ENCODE measurements around the gene TTN.

Gene TTN

DNA sequence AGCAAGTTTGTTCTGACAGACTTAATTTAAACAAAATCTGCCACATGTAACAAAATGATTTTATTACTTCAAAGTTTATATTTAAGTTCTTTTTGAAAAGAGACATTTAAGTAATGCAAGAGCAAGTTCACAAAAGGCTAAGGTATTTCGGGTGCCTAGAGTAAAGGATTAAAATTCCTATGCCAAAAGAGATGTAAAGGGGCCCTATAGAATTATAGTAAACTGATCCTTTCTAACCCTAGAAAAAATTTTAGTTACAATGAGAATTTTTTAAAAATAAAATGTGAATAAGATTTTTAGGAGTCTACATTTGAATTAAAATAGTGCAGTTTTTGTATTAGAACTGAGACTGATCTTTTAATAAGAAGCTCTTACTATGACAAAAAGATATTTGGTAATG, 179.8 kb downstream of the TTN start:
- TF ChIP-seq, protein P1, sequence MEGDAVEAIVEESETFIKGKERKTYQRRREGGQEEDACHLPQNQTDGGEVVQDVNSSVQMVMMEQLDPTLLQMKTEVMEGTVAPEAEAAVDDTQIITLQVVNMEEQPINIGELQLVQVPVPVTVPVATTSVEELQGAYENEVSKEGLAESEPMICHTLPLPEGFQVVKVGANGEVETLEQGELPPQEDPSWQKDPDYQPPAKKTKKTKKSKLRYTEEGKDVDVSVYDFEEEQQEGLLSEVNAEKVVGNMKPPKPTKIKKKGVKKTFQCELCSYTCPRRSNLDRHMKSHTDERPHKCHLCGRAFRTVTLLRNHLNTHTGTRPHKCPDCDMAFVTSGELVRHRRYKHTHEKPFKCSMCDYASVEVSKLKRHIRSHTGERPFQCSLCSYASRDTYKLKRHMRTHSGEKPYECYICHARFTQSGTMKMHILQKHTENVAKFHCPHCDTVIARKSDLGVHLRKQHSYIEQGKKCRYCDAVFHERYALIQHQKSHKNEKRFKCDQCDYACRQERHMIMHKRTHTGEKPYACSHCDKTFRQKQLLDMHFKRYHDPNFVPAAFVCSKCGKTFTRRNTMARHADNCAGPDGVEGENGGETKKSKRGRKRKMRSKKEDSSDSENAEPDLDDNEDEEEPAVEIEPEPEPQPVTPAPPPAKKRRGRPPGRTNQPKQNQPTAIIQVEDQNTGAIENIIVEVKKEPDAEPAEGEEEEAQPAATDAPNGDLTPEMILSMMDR (IDR thresholded peaks at IDR 0.05; ENCODE audit: low read depth, low read length), result no peak
- DNase-seq (ENCODE audit: extremely low read depth, low read depth), result no peak

DNA sequence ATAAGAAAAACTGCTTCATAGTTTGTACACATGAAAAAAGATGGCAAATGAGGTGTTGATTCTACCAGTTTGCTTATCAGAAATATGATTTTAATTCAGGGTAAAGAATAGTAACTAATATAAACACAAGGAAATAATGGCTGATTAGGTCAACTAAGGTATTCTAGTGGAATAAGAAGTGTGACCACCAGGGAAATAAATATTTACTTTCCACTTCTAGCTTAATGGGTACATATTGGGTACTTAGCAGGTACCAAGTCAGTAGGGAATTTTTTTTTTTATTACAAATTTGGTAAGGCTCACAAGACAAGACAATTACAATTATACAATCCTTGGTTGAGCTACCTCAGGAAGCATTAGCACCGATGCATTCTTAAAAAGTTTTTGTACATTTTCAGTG, 191.3 kb downstream of the TTN start:
- DNase-seq (ENCODE audit: extremely low read depth, low read depth), result no peak
- TF ChIP-seq, protein P1 (IDR thresholded peaks at IDR 0.05; ENCODE audit: low read depth, low read length), result no peak

- TF ChIP-seq, protein P1 (IDR thresholded peaks at IDR 0.05; ENCODE audit: low read depth, low read length), result no peak
- no peak for DNase-seq (ENCODE audit: extremely low read depth, low read depth)
Observed at GRCh38 chr2:178602901-178603300, 204.3 kb downstream of the TTN start.

- no peak for DNase-seq (ENCODE audit: extremely low read depth, low read depth)
- TF ChIP-seq, protein P1 (IDR thresholded peaks at IDR 0.05; ENCODE audit: low read depth, low read length), result no peak
Observed at GRCh38 chr2:178592655-178593054, 214.6 kb downstream of the TTN start.

GRCh38 chr2:178589335-178589734, 217.9 kb downstream of the TTN start:
- TF ChIP-seq, protein P1 (IDR thresholded peaks at IDR 0.05; ENCODE audit: low read depth, low read length), result no peak
- no peak for DNase-seq (ENCODE audit: extremely low read depth, low read depth)

GRCh38 chr2:178584666-178585065, 222.6 kb downstream of the TTN start:
- TF ChIP-seq, protein P1 (IDR thresholded peaks at IDR 0.05; ENCODE audit: low read depth, low read length), result no peak
- no peak for DNase-seq (ENCODE audit: extremely low read depth, low read depth)

GRCh38 chr2:178579006-178579405, 228.2 kb downstream of the TTN start:
- TF ChIP-seq, protein P1 (IDR thresholded peaks at IDR 0.05; ENCODE audit: low read depth, low read length), result no peak

More at GRCh38 chr2:178579006-178579405, 228.2 kb downstream of the TTN start:
- DNase-seq (ENCODE audit: extremely low read depth, low read depth), result no peak

Measured in AG09319 (cell line).